HG02943 (cell line): ENCODE results near the gene RUNX1.

Experiments used
- ATAC-seq: cut with Tn5 transposase; IDR thresholded peaks from one replicate; pipeline ENCODE4 v1.9.1; 2021; ENCODE audit warnings: mild to moderate bottlenecking, low read depth, moderate library complexity; ENCODE audit not compliant: unreplicated experiment

Gene RUNX1

DNA sequence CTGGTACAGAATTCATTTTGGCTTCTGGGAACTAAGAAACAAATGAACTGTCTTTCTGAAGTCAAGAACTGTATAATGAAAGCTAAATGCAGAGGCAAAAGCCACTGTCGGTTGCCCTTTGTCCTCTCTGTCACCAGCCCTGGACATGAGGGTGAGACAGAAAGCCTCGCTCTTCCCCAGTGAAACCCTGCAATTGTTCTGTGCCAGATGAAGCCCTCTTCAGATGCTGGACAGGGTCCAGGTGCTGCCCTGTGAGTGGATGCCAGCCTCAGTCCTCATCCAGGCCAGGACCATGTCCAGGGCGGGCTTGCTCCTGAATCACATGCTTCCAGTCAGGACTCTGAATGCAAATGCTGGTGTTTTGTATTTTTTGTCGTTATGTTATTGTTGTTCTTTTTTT is 138.7 kb downstream of the RUNX1 start:
- ATAC-seq, result no peak

DNA sequence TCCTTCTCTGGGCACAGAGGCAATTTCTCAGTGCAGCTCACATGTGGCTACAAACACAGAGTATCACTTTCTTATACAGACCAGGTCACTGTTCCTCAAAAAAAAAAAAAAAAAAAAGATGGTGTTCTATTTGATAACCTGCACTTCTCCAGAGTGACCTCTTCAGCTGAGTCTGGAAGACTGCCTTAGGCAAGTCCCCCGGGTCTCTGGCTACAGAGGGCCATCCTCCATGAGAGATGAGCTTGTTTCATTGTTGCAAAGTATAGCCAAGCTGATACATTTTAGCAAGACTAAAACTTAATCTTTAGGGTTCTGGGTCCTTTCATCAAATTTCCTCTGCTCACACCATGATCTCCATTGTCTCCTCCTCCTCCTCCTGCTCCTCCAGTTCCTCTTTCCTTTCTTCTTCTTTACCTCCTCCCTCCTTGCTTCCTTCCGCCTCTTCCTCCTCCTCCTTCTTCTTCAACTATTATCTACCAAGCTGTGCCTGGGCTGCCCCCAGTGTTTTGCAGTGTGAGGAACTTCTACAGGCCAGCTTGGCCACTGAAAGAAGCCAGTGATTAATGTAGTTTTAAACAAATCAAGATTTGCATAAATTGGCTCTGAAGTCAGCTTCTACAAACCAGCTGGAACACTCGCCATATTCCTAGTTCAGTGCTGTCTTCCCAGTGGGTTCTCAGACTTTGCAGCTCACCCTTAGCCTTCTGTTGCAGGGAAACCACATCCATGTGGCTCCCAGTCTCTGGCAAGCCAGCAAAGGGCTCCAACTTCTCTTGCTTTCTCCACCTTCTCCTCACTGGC is 139.4 kb downstream of the RUNX1 start:
- ATAC-seq, result no peak

DNA sequence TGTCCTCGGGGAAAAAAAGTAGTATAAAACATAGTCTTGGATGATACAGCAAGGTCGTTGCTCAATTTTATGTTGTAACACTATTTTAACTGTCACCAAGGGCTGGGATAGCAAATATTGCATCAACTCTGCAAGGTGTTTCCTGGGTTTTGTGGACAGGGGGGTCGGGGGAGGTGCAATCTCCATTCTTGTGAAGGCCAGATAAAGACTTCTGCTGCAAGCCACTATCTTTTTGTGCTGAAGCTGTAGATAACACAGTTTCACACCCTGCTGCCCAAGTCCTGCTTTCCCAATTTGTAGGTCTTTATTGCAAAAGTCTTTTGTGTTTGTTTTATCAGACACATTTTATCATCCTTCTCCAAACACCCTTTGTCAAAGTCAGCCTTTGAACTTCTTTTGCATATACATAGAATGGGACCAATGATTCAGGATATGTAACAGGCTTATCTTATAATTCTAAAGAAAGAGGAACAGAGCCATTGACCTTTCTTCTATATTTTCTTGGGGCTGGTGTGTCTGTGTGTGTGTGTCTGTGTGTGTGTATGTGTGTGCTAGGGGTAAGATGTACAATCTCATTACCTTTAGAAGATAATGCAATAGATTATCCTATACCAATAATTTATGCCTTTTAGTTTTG is 140.6 kb downstream of the RUNX1 start:
- no peak for ATAC-seq

DNA sequence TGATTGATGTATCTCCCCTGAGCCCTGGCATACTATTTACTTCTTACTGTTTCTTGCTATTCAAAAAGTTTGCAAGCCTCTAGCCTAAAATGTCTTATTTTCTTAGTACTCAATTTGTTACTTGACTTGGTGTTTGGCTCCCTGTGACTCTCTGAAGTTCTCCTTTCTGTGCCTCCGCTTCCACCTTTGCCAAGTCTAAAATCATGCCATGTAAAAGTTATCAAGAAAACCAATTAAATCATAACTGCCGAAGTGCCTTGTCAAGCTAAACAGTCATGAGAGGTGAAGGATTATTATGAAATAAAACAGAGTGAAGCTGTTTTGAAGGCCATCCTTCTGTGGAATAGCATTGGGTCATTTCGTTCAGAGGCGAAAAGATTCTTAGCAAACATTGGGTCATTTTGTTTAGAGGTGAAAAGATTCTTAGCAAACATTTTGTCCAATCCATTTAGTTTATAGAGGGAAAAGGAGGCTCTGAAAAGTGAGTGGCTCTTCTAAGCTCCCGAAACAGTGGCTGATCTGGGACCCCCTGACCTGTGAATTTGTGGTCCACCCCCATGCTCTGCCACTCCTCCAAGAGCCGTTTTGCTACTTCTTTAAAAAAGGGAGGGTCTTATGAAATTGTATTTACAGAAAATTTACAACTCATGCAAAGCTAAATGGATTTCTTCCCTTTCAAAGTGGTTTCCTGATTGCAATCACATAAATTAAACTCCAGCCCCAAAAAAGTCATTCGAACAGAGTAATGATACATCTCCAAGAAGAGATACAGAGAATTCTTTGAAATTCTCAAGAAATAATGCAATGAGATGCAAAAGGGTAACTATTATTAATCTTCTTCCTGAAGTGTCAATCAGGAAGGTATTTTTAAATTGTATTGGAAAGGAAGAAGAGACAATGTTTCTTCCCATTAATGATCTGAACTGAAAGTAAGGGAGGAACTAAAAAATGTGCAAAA is 141.4 kb downstream of the RUNX1 start:
- no peak for ATAC-seq

DNA sequence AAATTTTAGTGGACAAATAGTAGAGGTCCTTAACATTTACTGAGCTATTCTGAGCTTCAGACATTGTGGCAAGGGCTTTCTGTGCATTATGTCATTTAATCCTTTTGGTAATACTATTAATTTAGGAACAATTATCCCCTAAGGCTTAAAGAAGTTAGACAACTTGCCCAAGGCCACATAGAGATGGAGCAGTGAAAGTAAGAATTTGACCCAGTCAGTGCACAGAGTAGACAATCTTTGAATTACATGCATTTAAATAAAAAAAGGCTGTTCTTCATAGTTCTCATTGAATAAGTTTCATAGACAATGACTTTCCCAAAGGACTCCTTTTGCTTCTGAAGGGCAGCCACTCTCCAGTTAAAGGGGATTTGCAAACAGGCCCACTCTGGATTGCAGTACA is 142.7 kb downstream of the RUNX1 start:
- no peak for ATAC-seq

DNA sequence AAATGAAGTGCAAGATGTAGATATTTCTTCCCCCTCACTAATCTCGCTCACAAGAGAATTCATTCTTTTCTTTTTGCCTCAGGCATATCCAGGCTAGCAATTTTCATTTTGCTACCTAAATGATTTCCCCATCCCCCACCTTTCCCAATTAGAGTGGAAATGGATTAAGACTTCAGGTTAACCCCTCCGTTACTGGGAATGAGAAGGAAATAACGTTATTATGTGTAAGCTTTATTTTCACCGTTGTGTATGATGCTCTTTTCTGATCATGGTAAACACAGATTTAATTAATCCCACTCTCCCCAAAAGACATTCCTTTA is 143.9 kb downstream of the RUNX1 start:
- no peak for ATAC-seq

DNA sequence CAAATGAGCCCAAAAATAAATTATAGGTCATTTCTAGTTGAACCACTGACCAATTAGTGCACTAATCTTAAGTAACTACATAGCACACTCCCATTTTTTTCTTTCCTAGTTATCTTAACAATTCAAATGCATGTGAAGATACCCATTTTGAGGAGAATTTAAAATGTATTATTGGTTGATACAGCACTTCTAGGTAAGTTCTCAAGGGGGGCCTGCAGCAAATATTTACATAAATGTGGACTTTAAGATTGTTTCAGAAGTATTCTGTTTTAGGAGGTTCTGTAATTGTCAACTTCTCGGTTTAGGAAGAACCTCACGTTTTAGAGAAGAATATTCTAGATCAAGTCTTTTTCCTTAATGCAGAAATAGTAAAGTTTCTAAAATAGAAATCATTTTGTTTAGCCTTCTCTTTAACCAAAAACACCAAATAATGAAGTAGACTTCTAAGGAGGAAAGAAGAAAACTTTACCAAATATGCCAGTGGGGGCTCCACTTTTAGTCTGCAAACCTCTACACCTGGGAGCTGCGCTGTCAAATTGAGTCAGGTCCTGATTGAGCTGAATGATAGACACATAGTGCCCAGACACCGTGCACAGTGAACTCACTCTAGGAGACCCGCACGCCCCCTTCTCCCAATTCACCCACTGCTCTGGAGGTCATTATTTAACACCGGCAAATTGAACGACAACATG is 144.4 kb downstream of the RUNX1 start:
- ATAC-seq, result no peak

DNA sequence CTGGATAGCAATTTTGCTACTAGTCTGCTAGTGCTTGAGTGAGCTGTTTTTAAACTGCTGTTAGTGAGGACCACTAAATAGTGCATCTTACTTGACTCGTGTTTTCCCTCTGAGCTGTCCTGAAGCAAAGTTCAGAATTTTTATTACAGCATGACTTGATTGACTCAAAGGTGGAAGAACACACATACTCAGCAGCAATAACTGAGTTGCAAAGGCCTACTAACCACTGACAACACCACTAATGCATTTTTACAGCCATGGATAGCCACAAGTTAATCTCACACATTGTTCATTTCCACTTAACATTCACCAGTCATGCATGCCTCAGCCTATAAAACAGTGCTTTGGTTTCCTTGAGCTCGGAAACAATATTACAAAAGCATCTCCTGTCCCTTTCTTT is 148.7 kb downstream of the RUNX1 start:
- no peak for ATAC-seq

DNA sequence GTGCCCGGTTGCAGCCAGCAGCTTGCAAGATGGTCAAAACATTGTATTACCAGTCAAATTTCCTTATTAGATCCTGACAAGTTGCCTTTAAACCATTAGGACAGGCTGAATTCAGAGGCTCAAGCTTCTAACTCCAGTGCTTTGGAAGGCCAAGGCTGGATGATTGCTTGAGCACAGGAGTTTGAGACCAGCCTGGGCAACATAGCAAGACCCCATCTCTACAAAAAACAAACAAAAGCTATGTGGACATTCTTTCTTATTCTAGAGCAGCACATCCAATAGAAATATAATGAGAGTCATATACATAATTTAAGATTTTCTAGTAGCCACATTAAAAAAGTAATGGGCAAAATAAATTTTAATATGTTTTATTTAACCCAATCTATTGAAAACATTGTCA is 149.3 kb downstream of the RUNX1 start:
- ATAC-seq, result no peak

DNA sequence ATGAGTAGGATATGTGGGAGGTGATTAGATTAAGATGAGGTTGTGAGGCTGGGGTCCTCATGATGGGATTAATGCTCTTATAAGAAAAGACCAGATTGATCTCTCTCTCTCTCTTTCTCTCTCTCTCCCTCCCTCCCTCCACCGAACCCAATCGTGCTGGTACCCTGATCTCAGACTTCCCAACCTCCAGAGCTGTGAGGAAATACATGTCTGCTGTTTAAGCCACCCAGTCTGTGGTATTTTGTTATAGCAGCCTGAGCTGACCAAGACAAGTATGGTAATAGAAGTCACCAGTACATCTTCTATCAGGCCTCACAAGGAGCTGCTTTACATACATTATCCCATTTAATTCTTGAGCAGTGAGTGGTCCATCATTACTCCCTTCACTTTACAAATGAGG is 149.8 kb downstream of the RUNX1 start:
- ATAC-seq, result no peak

DNA sequence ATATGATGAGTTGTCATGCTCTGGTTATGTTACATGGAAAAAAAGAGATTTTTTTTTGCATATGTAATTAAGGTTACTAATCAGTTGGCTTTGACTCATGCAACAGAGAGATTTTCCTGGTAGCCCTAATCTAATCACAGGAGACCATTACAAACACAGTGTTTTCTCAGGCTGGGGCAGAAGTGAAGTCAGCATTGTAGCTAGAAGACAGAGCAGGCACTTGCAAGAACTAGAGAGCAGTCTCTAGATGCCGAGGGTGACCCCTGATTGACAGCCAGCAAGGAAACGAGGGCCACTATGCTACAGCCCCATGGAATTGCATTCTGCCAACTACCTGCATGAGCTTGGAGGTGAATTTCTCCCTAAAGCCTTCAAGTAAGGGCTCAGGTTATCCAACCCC is 151.3 kb downstream of the RUNX1 start:
- no peak for ATAC-seq

DNA sequence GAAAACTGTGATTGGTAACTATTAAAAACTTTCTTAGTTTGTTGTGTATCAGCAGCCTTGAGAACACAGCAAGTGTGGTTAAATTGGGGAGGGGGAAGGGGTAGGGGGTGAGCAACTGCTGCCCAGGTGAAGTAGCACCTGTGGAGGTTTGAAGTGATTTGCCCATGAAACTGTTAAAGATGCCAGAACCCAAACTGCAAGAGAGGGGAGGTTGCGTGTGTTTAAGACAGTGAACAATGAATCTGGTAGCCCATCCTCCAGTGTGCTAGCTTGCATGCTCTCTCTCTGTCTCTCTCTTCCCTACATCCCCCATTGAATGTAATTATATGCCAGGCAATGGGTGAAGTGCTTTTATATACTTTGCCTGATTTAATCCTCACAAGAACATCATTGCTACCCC is 154.7 kb downstream of the RUNX1 start:
- ATAC-seq, result no peak

DNA sequence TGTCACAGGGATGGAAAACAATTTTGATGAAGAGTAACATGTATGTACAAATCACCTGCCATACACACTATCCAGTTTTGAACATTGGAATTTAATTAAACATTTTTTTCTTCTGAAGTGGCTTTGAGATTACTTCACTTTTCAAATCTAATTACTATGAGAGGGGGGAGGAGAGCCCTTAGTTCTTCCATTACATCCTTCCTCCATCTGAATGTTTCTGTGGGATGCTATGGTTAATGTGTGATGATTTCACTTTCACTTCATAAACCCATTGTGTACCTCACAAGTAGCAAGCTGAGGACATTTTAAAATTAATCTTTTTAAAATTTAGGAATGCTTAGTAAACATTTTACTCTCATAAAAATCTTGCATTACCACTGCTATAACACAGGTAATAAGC is 156.9 kb downstream of the RUNX1 start:
- no peak for ATAC-seq

DNA sequence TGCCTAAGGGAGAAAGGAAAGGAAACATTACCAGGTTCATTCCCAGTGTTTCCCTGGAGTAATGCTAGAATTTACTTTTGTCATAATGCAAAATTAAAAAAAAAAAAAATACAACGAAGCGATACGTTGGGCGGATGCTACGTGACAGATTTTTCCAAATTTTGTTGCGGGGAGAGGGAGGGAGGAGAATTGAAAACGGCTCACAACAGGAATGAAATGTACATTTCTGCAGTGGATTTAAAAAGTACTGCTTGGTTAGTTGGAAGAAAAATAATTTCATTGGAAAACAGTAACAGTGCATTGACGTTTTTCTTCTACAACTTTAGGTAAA is 157.5 kb downstream of the RUNX1 start:
- no peak for ATAC-seq

DNA sequence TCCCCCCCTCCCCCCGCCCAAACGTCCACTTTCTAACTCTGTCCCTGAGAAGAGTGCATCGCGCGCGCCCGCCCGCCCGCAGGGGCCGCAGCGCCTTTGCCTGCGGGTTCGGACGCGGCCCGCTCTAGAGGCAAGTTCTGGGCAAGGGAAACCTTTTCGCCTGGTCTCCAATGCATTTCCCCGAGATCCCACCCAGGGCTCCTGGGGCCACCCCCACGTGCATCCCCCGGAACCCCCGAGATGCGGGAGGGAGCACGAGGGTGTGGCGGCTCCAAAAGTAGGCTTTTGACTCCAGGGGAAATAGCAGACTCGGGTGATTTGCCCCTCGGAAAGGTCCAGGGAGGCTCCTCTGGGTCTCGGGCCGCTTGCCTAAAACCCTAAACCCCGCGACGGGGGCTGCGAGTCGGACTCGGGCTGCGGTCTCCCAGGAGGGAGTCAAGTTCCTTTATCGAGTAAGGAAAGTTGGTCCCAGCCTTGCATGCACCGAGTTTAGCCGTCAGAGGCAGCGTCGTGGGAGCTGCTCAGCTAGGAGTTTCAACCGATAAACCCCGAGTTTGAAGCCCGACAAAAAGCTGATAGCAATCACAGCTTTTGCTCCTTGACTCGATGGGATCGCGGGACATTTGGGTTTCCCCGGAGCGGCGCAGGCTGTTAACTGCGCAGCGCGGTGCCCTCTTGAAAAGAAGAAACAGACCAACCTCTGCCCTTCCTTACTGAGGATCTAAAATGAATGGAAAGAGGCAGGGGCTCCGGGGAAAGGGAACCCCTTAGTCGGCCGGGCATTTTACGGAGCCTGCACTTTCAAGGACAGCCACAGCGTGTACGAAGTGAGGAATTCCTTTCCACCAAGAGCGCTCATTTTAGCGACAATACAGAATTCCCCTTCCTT is 158.1 kb downstream of the RUNX1 start:
- ATAC-seq, result no peak

DNA sequence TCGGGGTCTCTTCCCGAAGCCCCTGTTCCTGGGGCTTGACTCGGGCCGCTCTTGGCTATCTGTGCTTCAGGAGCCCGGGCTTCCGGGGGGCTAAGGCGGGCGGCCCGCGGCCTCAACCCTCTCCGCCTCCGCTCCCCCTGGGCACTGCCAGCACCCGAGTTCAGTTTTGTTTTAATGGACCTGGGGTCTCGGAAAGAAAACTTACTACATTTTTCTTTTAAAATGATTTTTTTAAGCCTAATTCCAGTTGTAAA is 158.7 kb downstream of the RUNX1 start:
- no peak for ATAC-seq

DNA sequence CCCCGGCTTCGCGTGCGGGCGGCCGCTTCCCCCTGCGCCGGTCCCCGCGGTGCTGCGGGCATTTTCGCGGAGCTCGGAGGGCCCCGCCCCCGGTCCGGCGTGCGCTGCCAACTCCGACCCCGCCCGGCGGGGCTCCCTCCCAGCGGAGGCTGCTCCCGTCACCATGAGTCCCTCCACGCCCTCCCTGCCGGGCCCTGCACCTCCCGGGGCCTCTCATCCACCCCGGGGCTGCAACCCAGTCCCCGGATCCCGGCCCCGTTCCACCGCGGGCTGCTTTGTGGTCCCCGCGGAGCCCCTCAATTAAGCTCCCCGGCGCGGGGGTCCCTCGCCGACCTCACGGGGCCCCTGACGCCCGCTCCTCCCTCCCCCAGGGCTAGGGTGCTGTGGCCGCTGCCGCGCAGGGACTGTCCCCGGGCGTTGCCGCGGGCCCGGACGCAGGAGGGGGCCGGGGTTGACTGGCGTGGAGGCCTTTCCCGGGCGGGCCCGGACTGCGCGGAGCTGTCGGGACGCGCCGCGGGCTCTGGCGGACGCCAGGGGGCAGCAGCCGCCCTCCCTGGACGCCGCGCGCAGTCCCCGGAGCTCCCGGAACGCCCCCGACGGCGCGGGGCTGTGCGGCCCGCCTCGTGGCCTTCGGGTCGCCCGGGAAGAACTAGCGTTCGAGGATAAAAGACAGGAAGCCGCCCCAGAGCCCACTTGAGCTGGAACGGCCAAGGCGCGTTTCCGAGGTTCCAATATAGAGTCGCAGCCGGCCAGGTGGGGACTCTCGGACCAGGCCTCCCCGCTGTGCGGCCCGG is 159.2 kb downstream of the RUNX1 start:
- peak; percentile 41 for ATAC-seq

DNA sequence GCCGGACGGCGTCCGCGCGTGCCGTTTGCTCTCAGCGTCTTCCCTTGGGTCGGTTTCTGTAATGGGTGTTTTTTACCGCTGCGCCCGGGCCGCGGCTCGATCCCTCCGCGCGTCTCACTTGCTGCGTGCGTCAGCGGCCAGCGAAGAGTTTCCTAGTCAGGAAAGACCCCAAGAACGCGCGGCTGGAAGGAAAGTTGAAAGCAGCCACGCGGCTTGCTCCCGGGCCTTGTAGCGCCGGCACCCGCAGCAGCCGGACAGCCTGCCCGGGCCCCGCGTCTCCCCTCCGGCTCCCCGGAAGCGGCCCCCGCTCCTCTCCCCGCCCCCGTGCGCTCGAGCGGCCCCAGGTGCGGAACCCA is 159.8 kb downstream of the RUNX1 start:
- ATAC-seq, result peak; percentile 12

DNA sequence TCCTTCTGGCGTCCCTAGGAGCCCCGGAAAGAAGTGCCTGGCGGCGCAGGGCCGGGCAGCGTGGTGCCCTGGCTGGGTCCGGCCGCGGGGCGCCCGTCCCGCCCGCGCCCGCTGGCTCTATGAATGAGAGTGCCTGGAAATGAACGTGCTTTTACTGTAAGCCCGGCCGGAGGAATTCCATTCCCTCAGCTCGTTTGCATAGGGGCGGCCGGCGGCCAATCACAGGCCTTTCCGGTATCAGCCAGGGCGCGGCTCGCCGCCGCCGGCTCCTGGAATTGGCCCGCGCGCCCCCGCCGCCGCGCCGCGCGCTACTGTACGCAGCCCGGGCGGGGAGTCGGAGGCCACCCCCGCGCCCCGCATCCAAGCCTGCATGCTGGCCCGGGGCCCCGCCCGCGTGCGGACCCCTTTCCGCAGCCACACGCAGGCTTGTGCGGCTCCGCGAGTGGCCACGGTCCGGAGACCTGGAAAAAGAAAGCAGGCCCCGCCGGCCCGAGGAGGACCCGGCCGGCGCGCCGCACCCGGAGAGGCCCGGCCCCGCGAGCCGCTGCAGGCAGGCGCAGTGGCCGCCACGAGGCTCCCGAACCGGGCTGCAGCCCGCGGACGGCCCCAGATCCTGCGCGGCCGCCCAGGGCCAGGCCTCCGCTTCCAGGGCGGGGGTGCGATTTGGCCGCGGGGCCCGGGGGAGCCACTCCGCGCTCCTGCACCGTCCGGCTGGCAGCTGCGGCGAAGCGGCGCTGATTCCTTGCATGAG is 160.4 kb downstream of the RUNX1 start:
- ATAC-seq, result peak; percentile 50
